Measurements from ENCODE around the gene ZNF410. TPM values are rescaled to one million over a fixed set of nuclear protein-coding genes. Genes with fewer than 3 reads are reported as not detected.

ZNF410 gene
- total and polyA plus RNA-seq, 2 experiments from 2014 or later = 42.1 to 70.4 TPM

DNA sequence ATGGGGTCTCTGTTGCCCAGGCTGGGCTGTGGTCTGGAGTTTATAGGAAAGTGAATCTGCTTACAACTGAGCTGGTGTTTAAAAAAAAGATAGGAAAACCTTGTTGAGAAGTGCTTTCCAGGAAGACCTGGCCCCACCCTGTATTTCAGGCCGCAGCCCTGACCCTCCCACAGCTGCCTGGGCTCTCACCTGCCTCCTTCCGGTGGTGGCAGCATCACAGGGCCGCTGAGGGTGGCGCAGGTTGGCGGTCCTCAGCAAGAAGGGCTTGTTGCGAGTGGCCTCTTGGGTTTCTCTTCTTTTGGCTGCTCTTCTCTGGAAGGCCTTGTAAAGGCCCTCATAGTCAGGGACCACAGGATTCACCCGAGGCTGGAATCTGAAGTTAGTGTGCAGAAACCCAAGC lies 55.5 kb downstream of the ZNF410 start:
- H3K36me3 ChIP-seq (replicated peaks; ENCODE audit: insufficient read depth, low read depth) = no peaks in the 10 kb centered on the region
- H3K79me2 ChIP-seq = no peaks in the 10 kb centered on the region
- no peak for DNase-seq (ENCODE audit: low spot score)
- WGBS (ENCODE audit: low lambda C conversion rate, missing lambda C conversion rate) = 93% methylated on average over 7 of the region's 7 CpGs
- no peak overlapping the region for H3K27ac ChIP-seq
- peaks cover 4% of the 10 kb centered on the region for H3K4me1 ChIP-seq (ENCODE audit: insufficient read depth)
- no peaks in the 10 kb centered on the region for H4K20me1 ChIP-seq (ENCODE audit: insufficient read depth, poor library complexity, severe bottlenecking)
- H3K27me3 ChIP-seq = peaks cover 6% of the 10 kb centered on the region
- TF ChIP-seq, protein P1, sequence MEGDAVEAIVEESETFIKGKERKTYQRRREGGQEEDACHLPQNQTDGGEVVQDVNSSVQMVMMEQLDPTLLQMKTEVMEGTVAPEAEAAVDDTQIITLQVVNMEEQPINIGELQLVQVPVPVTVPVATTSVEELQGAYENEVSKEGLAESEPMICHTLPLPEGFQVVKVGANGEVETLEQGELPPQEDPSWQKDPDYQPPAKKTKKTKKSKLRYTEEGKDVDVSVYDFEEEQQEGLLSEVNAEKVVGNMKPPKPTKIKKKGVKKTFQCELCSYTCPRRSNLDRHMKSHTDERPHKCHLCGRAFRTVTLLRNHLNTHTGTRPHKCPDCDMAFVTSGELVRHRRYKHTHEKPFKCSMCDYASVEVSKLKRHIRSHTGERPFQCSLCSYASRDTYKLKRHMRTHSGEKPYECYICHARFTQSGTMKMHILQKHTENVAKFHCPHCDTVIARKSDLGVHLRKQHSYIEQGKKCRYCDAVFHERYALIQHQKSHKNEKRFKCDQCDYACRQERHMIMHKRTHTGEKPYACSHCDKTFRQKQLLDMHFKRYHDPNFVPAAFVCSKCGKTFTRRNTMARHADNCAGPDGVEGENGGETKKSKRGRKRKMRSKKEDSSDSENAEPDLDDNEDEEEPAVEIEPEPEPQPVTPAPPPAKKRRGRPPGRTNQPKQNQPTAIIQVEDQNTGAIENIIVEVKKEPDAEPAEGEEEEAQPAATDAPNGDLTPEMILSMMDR (IDR thresholded peaks at IDR 0.05; ENCODE audit: poor library complexity) = no peak
- no peak for TF ChIP-seq EZH2 (IDR thresholded peaks at IDR 0.05; ENCODE audit: borderline replicate concordance)
- no peak for TF ChIP-seq EZH2phosphoT487 (IDR thresholded peaks at IDR 0.05; ENCODE audit: low read depth, severe bottlenecking, unreplicated experiment)
- H3K9me2 ChIP-seq (replicated peaks; ENCODE audit: insufficient read depth) = no peaks in the 10 kb centered on the region
- H3K4me3 ChIP-seq = no peak overlapping the region
- no peak overlapping the region for H2AFZ ChIP-seq
- no peaks in the 10 kb centered on the region for H3K9me3 ChIP-seq (ENCODE audit: low read depth)
- H3K4me2 ChIP-seq = no peak overlapping the region

DNA sequence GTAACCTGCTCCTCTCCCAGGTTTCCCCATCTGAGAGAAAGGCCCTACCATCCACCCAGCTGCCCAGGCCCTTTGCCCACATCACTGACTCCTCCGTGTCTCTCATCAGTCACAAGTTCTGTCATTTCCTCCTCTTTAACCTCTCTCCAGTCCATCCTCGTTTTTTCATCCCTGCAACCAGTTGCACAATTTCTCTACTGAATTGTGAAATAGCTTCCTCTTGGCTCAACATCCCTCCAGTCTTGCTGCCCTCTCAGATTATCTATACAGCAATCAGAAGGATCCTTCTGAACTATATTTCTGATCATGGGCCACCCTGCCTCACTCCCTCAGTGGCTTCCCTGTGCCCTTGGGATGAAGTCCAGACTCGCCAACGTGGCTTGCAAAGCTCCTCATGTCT lies 56.4 kb downstream of the ZNF410 start:
- H3K9me3 ChIP-seq (ENCODE audit: low read depth) = no peaks in the 10 kb centered on the region
- H3K4me1 ChIP-seq (ENCODE audit: insufficient read depth) = peaks cover 4% of the 10 kb centered on the region
- H3K79me2 ChIP-seq = no peaks in the 10 kb centered on the region
- no peaks in the 10 kb centered on the region for H3K9me2 ChIP-seq (replicated peaks; ENCODE audit: insufficient read depth)
- no peak for TF ChIP-seq EZH2 (IDR thresholded peaks at IDR 0.05; ENCODE audit: borderline replicate concordance)
- TF ChIP-seq, protein P1 (IDR thresholded peaks at IDR 0.05; ENCODE audit: poor library complexity) = no peak
- TF ChIP-seq EZH2phosphoT487 (IDR thresholded peaks at IDR 0.05; ENCODE audit: low read depth, severe bottlenecking, unreplicated experiment) = no peak
- H2AFZ ChIP-seq = no peak overlapping the region
- H3K27ac ChIP-seq = no peak overlapping the region
- H3K36me3 ChIP-seq (replicated peaks; ENCODE audit: insufficient read depth, low read depth) = no peaks in the 10 kb centered on the region
- peak; percentile 38 for DNase-seq (ENCODE audit: low spot score)
- H3K4me3 ChIP-seq = no peak overlapping the region
- H4K20me1 ChIP-seq (ENCODE audit: insufficient read depth, poor library complexity, severe bottlenecking) = no peaks in the 10 kb centered on the region
- 67% methylated on average over 4 of the region's 4 CpGs for WGBS (ENCODE audit: low lambda C conversion rate, missing lambda C conversion rate)
- no peak overlapping the region for H3K4me2 ChIP-seq
- H3K27me3 ChIP-seq = peaks cover 6% of the 10 kb centered on the region

DNA sequence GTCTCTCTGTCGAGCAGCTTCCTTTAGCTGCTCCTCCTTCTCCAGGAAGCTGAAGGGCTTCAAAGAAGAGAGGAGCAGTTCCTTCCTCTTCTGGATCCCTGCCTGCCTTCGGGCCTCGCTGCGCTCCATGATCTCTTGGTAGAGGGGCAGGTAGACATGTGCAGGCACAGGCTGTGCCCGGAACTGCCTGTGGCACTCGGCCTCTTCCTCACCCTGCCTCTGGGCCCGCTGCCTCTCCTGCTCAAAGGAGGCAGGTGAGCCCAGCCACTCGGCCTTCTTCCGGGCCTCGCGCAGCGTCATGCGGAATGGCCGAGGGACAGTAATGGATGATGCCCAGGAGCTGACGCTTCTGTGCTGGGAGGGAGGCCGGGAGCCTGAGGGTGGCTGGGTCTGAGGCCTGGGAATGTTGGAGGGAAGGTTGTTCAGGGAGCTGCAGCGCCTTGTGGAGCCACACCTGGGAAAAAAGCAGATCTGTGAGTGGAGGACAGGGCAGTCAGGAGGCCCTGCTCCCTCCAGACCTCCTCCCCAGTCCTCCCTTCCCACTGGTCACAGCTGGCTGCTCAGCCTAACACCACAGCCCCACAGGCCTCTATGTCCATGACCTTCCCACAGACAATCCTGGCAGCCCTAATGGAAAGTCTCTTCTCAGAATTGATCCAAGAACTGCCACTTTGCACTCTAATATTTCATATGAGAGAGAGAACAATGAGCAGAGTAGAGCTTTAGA lies 57.9 kb downstream of the ZNF410 start:
- no peak for TF ChIP-seq EZH2 (IDR thresholded peaks at IDR 0.05; ENCODE audit: borderline replicate concordance)
- TF ChIP-seq, protein P1 (IDR thresholded peaks at IDR 0.05; ENCODE audit: poor library complexity) = no peak
- Histone ChIP-seq H3K4me3 (no peak overlapping the region), H4K20me1 (ENCODE audit: insufficient read depth, poor library complexity, severe bottlenecking) (no peaks in the 10 kb centered on the region), H3K9me2 (replicated peaks; ENCODE audit: insufficient read depth) (no peaks in the 10 kb centered on the region), H3K36me3 (replicated peaks; ENCODE audit: insufficient read depth, low read depth) (no peaks in the 10 kb centered on the region), H3K79me2 (peaks cover 4% of the 10 kb centered on the region), H3K27me3 (peaks cover 6% of the 10 kb centered on the region), H3K4me2 (no peak overlapping the region), H2AFZ (no peak overlapping the region), H3K4me1 (ENCODE audit: insufficient read depth) (peaks cover 4% of the 10 kb centered on the region), H3K9me3 (ENCODE audit: low read depth) (no peaks in the 10 kb centered on the region), H3K27ac (no peak overlapping the region)
- no peak for DNase-seq (ENCODE audit: low spot score)
- 90% methylated on average over 17 of the region's 17 CpGs for WGBS (ENCODE audit: low lambda C conversion rate, missing lambda C conversion rate)

Measured in hepatocyte (in vitro differentiated cells).